Fibroblast of the aortic adventitia (primary cell): Measurements from ENCODE around the gene MGMT. TPM values are rescaled to one million over a fixed set of nuclear protein-coding genes. Genes with fewer than 3 reads are reported as not detected.

Experiments
- DNase-seq: peaks from one replicate; pipeline ENCODE4 v3.0.0-alpha.2; 2010; ENCODE audit warnings: low read depth
- H3K4me3 ChIP-seq: 2 replicates; pipeline ENCODE4 v1.5.1; 2011; ENCODE audit warnings: low read depth, mild to moderate bottlenecking, control low read depth, low read length, moderate library complexity
- total RNA-seq: library from RNA; depleted of rRNA; stranded (reverse); fragments of >200 nt; gene quantifications from 2 replicates; pipeline ENCODE4 v1.2.3, GENCODE V29; 2012; ENCODE audit warnings: low replicate concordance
- TF ChIP-seq, protein P1 (sequence below): IDR thresholded peaks from 2 replicates; pipeline ENCODE4 v1.5.1; 2011; ENCODE audit warnings: mild to moderate bottlenecking, low read length, control low read depth, inconsistent platforms; ENCODE audit not compliant: insufficient read depth

The MGMT gene
- total RNA-seq, 1 donor, result 21.8 TPM

DNA sequence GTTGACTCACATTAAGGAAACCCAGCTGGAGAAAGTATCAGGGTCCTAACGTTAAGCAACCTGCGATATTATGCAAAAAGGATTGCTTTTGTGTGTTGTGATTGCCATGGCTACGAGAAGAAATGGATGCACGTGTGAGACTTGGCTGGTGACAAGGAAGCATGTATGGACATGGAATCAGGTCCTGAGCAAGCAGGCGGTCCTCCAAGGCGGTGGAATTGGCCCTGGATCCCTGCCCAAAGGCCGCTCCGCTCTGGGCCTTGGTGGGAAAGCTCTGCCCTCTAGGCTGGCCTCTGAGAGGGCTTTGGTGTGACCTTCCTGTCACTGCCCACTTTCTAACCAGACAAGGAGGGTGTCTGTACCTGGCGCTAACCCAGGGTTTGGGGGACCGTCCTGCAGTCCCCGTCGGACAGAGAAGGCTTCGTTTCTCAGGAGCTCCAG is 305.0 kb downstream of the MGMT start:
- TF ChIP-seq, protein P1, sequence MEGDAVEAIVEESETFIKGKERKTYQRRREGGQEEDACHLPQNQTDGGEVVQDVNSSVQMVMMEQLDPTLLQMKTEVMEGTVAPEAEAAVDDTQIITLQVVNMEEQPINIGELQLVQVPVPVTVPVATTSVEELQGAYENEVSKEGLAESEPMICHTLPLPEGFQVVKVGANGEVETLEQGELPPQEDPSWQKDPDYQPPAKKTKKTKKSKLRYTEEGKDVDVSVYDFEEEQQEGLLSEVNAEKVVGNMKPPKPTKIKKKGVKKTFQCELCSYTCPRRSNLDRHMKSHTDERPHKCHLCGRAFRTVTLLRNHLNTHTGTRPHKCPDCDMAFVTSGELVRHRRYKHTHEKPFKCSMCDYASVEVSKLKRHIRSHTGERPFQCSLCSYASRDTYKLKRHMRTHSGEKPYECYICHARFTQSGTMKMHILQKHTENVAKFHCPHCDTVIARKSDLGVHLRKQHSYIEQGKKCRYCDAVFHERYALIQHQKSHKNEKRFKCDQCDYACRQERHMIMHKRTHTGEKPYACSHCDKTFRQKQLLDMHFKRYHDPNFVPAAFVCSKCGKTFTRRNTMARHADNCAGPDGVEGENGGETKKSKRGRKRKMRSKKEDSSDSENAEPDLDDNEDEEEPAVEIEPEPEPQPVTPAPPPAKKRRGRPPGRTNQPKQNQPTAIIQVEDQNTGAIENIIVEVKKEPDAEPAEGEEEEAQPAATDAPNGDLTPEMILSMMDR, result no peak
- H3K4me3 ChIP-seq, result no peak overlapping the region
- no peak for DNase-seq

DNA sequence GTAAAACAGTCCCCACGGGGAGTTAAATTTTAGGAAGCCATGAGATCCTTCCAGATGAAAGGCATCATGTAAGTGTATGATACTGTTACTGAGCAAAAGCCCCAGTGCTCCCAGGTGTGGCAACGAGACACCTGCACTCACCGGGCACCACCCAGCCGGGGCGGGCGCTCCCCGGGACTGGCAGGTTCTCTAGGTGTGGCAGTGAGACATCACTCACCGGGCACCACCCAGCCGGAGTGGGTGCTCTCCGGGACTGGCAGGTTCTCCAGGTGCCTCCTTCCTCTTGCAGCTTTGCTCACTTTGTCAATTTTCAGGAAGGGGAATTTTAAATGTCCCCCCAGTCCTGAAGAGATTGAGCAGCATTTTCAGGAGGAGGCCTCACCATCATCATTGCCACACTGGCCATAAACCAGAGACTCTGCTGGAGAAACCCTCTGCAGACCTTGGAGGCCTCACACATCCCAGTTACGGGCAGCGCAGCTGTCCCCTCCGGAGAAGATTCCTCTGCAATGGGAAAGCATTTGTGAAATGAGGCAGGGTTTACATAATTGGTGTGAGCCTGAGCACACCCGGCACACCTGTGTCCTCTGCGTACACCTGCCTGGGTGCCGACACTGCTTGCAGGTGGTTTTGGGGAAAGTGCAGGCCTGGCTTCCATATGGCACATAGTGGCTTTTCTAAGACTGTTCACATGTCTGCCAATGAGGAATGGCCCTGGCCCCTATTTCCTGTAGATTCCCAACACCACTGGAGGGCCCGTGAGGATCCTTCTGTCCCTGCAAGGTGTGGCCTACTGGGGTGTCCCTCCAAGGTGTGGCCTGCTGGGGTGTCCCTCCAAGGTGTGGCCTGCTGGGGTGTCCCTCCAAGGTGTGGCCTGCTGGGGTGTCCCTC is 305.7 kb downstream of the MGMT start:
- TF ChIP-seq, protein P1, result no peak
- no peak overlapping the region for H3K4me3 ChIP-seq
- DNase-seq, result no peak

GRCh38 chr10:129773359-129773990 is 306.4 kb downstream of the MGMT start:
- TF ChIP-seq, protein P1, result no peak
- H3K4me3 ChIP-seq, result no peak overlapping the region
- DNase-seq, result no peak

GRCh38 chr10:129774082-129774735 is 307.2 kb downstream of the MGMT start:
- TF ChIP-seq, protein P1, result no peak
- no peak for DNase-seq
- H3K4me3 ChIP-seq, result no peak overlapping the region

GRCh38 chr10:129774736-129775401 is 307.8 kb downstream of the MGMT start:
- TF ChIP-seq, protein P1, result no peak
- no peak for DNase-seq

DNA sequence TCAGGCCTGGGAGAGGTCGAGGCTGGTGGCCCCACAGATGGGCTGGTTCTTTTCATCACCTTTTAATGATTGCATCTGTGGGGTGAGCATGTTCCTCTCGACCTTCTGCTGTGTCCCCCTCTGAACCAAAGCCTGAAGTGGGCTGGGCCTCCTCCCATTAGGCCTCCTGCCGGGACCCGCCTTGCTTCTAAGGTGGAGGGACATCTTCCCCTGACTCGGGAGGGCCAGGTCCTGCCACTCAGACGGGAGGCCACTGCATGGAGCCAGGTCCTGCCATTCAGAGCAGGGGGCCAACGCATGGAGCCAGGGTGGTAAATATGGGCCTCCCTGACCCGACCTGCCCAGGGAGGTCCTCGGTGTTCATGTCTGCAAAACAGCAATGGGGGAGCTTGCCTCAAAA is 308.6 kb downstream of the MGMT start:
- H3K4me3 ChIP-seq, result no peak overlapping the region
- no peak for DNase-seq
- TF ChIP-seq, protein P1, result no peak

More at GRCh38 chr10:129774736-129775401, 307.8 kb downstream of the MGMT start:
- H3K4me3 ChIP-seq, result no peak overlapping the region
